Urinary bladder (tissue), 4 donors: ENCODE results near the gene NUP62. TPM values are rescaled to one million over a fixed set of nuclear protein-coding genes. Genes with fewer than 3 reads are reported as not detected.
"Not testable (repeated sequence)": the region's sequence is repeated elsewhere in the genome, so short reads cannot be mapped to it uniquely, and the experiment has no call there.

Experiments
- DNase-seq: peaks from one replicate; pipeline ENCODE4 v3.0.0-alpha.2; 2015; ENCODE audit errors: extremely low spot score
- H3K27ac ChIP-seq: one replicate; pipeline ENCODE4 v1.5.1; 2013; ENCODE audit warnings: low read depth, mild to moderate bottlenecking, moderate library complexity
- H3K36me3 ChIP-seq: one replicate; pipeline ENCODE4 v1.6.1; 2013; ENCODE audit warnings: mild to moderate bottlenecking, moderate library complexity; ENCODE audit not compliant: insufficient read depth
- H3K4me1 ChIP-seq: one replicate; pipeline ENCODE4 v1.6.1; 2013; ENCODE audit warnings: mild to moderate bottlenecking, moderate library complexity; ENCODE audit not compliant: insufficient read depth
- H3K4me3 ChIP-seq: one replicate; pipeline ENCODE4 v1.5.1; 2013; ENCODE audit warnings: low read depth, low read length
- WGBS: extraction: QIAGEN DNeasy Blood & Tissue Kit; methylation state at CpG from one replicate; pipeline ENCODE4 v1.1.7; 2013; 5-methylcytosine and 5-hydroxymethylcytosine counted together
- polyA plus RNA-seq: library from polyadenylated mRNA; stranded (reverse); fragments of 200-250 nt; gene quantifications from one replicate; pipeline ENCODE4 v1.2.3, GENCODE V29; 2013
- total RNA-seq: library from RNA; depleted of rRNA; stranded (reverse); fragments of >200 nt; gene quantifications from one replicate; pipeline ENCODE4 v1.2.3, GENCODE V29; 2014
- donor health status: healthy with polysubstance abuse.
- donor health status: healthy.

NUP62 gene
- total and polyA plus RNA-seq, 2 donors, result 22.7 to 40.5 TPM

DNA sequence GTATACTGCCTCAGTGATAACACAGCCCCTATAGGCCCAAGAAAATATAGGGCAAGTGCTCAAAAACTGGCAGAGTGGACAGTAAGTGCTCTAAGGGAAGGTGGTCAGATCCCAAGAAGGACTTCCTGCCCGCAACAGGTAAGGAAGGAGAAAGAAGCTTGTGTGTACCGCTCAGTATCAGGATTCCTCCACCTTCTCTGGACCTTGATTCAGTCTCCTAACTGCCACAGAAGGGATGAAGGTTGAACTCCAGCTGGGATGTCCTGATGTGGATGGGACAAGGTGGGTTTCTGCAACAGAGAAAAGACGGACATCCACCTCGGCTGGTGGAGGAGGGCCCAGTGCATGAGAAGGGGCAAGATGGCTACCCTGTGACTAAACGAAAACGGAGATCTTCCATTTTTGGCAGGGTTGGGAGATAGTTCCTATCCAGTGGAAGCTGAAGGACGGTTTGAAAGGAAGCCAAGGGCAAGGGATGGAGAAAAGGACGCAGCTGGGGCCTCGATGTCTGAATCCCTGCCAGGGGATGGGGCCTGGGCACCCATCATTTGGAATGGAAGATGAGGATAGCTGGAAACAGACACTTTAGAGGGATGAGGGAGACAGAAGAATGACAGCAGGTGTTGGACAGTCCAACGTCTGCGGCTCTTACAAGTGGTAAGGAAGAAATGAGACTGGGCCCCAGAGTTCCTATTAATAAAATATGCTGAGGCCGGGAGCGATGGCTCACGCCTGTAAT is 1.6 kb downstream of the NUP62 start:
- no peak overlapping the region for H3K27ac ChIP-seq
- no peaks in the 10 kb centered on the region for H3K36me3 ChIP-seq
- 82% methylated on average over 14 of the region's 14 CpGs for WGBS
- H3K4me1 ChIP-seq, result no peaks in the 10 kb centered on the region
- no peak for DNase-seq
- no peak overlapping the region for H3K4me3 ChIP-seq

DNA sequence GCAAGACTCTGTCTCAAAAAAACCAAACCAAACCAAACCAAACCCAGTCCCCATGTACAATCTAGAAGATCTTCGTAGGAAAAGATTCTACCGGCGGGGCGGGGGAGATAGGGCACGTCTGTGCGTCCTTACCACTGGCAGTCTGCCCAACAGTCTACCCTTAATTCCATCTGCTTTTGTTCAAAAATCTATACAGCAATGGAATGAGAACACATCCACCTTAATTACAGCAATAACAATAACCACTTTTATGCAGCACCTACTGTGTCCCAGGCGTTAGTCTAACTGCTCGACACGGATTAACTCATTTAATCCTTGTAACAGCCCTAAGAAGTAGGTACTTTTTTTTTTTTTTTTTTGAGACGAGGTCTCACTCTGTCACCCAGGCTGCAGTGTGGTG is 2.8 kb downstream of the NUP62 start:
- Histone ChIP-seq H3K4me3 (no peak overlapping the region), H3K36me3 (no peaks in the 10 kb centered on the region), H3K4me1 (no peaks in the 10 kb centered on the region), H3K27ac (no peak overlapping the region)
- WGBS, result 89% methylated on average over 10 of the region's 10 CpGs
- no peak for DNase-seq

DNA sequence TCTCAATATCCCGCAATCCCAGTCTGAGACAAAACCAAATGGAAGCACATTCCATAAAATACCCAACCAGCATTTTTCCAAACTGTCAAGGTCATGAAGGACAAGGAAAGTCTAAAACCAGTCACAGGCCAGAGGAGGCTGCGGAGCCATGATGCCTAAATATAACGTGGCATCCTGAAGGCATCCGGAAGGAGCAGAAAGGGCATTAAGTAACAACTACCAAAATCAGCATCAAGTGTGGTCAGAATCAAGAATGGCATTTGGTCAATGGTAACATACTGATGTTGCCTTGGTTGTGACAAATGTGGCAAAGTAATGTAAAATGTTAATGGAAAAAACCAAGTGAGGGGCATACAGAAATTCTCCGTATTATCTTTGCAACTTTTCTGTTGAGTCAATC is 3.8 kb downstream of the NUP62 start:
- no peak for DNase-seq
- no peak overlapping the region for H3K4me3 ChIP-seq
- no peaks in the 10 kb centered on the region for H3K36me3 ChIP-seq
- WGBS, result 97% methylated on average over 5 of the region's 5 CpGs
- no peak overlapping the region for H3K27ac ChIP-seq
- H3K4me1 ChIP-seq, result no peaks in the 10 kb centered on the region

DNA sequence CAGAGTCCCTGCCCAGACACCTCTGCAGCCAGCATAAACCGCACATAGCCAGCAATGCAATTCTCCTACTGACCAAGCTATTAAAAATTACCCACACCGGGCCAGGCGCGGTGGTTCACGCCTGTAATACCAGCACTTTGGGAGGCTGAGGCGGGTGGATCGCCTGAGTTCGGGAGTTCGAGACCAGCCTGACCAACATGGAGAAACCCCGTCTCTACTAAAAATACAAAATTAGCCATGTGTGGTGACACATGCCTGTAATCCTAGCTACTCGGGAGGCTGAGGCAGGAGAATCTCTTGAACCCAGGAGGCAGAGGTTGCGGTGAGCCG is 4.5 kb downstream of the NUP62 start:
- H3K27ac ChIP-seq, H3K36me3 ChIP-seq, DNase-seq, H3K4me1 ChIP-seq, H3K4me3 ChIP-seq: not testable (repeated sequence)
- WGBS, result 92% methylated on average over 13 of the region's 13 CpGs

DNA sequence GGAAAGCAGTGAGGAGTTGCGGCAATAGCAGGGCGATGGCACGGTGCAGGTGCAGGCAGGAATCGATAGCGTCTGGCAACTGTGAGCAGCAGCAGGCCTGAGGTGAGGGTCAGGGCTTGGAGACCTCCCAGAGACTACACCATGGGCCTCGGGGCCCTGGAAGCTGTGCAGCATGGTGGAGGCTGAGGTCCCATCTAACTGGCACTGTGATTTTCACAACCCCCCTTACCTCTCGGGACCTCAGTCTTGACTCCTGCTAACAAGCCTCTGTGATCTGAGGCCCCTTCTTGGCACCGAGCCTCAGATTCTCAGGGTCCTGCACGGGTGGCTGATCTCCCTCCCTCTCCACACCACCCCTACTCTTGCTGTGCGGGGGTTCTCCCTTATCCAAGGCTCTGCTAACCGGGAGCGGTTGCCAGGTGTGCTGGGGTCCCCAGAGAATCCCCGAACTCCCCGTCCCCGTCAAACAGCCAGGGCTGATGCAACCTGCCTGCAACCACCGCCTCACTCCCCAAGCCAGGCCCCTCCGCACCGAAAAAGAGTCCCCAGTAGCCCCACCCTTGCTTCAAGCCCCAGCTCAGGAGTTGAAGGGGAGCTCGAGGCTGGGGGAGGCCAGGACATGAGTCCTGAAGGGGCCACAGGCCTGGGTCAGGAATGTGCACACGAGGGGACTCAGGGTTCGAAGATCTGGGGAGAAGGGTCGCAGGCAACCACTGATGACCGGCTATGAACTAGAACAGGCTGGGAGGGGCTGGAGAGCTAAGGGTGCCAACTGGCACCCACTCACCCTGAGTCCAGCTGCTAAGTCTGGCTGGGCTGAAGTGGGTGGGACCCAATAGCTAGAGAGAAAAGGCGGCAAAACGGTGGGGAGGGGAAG is 5.1 kb downstream of the NUP62 start:
- no peaks in the 10 kb centered on the region for H3K4me1 ChIP-seq
- DNase-seq, result no peak
- no peak overlapping the region for H3K27ac ChIP-seq
- H3K36me3 ChIP-seq, result no peaks in the 10 kb centered on the region
- WGBS, result 73% methylated on average over 25 of the region's 25 CpGs
- no peak overlapping the region for H3K4me3 ChIP-seq

DNA sequence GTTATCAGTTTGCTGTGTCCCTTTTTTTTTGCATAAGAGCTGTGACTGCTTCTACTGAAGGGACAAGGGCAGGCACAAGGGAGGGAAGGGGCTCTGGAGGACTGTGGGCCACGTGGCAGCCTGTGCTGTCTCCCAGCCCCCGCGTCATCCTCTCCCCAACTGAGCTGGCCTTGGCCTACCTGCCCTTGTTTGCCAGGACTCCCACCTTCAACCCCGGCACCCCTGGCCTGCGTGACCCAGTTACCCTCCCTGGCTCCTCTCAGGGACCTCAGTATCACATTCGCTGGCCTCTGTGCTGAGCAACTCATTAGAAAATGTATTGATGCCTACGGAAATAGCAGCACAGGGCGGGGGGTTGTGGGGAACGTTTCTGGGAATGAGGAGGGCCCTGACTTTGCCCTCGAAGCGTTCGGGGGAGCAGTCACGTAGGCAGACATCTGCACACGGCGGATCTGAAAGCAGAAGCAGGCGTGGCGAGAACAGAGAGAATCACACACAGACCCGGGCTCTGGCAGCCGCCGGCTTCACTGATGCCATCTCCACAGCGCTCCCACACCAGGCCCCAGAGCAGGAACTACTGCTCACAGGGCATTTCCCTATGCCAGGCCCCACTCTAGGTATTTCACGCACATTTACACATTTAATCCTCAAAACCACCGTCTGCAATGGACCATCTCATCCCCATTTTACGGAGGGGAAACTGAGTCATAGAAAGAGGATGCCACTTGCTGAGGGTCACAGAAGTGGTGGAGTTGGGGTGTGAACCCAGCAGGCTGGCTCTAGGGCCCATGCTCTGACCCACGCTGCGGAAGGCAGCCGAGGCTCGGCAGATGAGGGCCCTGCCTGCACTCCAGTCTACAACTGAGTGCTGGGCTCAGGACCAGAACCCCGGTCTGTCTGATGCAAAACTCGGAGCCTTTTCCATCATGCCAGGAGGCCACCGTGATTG is 6.0 kb downstream of the NUP62 start:
- 87% methylated on average over 31 of the region's 31 CpGs for WGBS
- Histone ChIP-seq H3K36me3 (no peaks in the 10 kb centered on the region), H3K27ac (no peak overlapping the region), H3K4me3 (no peak overlapping the region), H3K4me1 (no peaks in the 10 kb centered on the region)
- DNase-seq, result no peak

DNA sequence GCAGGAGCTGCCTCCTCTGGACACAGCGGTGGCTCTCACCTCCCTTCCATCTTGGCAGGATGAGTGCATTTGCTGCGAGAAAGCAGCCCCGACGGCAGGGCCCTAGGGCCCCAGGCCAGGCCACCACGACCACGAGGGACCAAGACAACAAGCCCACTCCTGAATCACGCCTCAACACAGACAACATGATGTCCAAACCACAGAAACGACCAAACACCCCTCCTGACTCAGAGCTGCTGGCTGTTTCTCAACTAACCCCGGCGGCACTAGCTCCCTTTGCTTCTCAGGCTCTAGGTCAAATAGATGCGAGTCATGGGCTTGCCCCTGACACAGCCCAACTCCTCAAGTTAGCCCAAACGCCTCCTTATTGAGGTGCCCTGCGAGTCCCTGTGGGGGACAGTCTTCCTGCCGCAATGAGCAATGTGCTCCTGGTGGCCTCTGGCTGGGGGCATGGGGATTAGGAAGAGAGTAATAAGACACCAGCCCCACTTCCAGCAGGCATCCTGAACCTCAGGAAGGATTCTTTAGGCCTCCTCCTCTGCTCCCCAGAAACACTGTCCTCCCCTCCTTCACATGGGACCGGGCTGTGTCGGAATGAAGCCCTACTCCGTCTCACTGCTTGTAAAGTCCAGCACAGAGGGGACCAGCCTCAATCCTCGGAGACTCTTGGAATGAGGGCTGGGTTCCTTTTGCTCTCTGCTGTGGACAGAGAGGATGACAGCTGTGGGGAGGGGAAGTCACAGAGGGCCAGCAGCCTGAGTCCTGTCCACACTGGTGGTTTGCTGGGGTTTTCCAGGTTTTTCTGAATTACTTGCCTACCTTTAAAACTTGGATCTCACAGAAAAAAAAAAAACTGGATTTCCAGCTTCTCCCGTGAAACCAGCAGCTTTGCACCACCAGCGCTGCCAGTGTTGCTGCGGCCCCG is 7.2 kb downstream of the NUP62 start:
- WGBS, result 85% methylated on average over 22 of the region's 22 CpGs
- Histone ChIP-seq H3K4me3 (no peak overlapping the region), H3K4me1 (no peaks in the 10 kb centered on the region), H3K27ac (no peak overlapping the region), H3K36me3 (no peaks in the 10 kb centered on the region)
- no peak for DNase-seq

DNA sequence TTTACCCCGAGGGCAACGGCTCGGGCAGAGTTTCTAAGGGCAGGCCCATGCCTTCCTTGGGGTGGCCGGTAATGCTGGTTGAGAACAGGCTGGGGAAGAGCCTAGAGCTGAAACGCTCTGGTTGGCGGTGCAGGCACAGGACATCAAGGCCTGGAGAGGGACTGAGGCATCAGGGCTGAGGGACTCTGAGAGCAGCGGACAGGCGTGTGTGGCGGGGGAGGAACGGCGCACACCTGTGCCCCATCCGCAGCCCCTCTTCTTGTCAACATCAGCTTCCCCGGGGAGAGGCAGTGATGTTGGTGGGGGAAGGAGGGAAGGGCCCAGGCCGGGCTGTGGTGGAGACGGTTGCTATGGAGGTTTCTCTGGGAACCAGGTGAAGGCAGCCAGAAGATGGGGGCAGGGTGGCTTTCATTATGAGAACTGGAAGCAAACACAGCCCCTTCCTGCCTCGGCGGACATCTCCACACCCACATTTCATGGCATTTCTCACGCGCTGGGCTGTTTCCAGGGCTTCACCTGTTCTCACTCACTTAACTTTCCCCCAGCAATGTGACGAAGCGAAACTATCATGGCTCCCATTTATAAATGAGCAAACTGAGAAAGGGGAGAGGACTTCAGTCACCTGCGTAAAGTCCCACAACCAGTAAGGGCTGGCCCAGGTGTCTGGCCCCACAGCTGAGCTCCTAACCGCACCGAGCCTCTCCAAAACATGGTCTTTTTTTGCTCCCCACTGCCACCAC is 8.5 kb downstream of the NUP62 start:
- 93% methylated on average over 24 of the region's 24 CpGs for WGBS
- Histone ChIP-seq H3K27ac (no peak overlapping the region), H3K4me1 (no peaks in the 10 kb centered on the region), H3K4me3 (no peak overlapping the region), H3K36me3 (no peaks in the 10 kb centered on the region)
- no peak for DNase-seq

DNA sequence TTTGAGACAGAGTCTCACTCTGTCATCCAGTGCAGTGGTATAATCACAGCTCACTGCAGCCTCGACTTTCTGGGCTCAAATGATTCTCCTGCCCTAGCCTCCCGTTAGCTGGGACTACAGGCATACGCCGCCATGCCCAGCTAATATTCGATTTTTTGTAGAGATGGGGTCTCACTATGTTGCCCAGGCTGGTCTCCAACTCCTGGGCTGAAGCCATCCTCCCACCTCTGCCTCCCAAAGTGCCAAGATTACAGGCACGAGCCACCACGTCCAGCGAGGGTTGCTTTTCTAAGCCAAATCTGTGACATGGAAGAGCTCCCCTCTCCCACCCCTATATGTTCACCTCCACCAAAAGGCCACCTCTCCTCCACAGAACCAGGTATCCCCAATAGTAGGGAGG is 11.2 kb downstream of the NUP62 start:
- Histone ChIP-seq H3K27ac (no peak overlapping the region), H3K4me1 (no peaks in the 10 kb centered on the region), H3K4me3 (no peak overlapping the region), H3K36me3 (no peaks in the 10 kb centered on the region)
- no peak for DNase-seq
- 95% methylated on average over 8 of the region's 8 CpGs for WGBS

DNA sequence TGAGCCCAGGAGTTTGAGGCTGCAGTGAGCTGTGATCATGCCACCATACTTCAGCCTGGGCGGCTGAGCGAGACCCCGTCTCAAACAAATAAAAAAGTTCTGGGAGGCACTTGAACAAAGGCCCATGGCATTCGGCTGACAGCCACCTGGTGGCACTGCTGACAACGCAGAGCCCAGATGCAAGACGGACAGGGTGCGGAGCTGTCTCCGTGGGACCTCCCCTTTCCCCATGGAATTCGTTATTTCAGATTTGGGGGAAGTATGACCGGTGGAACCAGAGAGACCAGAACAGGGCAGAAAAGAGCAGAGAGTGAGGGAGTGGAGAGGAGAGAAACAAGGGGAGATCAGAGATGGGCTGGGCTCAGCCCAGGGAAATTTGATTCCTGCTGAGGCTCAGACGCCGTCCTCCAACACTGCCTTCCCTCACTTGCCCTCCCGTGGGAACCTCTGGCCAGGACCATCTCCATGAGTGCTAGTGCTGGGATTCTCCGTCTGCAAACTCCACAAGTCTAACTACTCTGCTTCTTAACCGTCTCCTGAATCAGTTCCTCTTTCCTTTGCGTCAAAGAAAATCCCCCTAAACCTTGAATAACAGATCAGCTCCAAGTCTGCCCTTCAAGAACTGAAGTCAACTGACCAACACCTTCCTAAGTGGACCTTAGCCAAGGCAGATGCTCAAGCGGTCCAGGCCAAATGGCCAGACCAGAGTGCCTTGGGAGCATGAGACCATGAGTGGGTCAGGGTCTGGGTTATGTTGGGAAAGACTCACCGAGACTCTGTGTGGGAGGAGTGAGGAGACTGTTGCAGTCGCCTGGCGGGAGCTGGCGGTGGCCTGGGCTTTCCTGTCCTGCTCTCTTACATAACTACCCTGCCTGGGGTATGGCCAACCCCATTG is 12.2 kb downstream of the NUP62 start:
- Histone ChIP-seq H3K27ac (no peak overlapping the region), H3K36me3 (no peaks in the 10 kb centered on the region), H3K4me3 (no peak overlapping the region), H3K4me1 (no peaks in the 10 kb centered on the region)
- 88% methylated on average over 21 of the region's 21 CpGs for WGBS
- DNase-seq, result no peak

DNA sequence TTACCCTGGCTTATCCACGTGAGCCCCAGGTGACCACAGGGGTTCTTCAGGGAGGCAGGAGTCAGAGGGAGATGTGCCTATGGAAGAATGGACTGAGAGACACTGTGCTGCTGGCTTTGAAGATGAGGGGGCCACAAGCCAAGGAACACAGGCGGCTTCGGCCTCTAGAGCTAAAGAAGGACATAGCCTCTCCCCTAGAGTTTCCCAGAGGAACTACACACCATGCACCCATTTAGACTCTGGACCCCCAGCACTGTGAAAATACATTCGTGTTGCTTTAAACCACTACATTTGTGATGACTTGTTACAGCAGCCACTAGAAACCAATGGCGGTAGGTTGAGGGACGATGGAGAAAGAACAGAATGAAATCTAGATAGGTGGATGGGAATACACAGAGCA is 14.0 kb downstream of the NUP62 start:
- Histone ChIP-seq H3K4me1 (no peaks in the 10 kb centered on the region), H3K27ac (no peak overlapping the region), H3K4me3 (no peak overlapping the region), H3K36me3 (no peaks in the 10 kb centered on the region)
- DNase-seq, result no peak
- 97% methylated on average over 6 of the region's 6 CpGs for WGBS
